Hepatocyte (in vitro differentiated cells): Measurements from ENCODE around the gene BLOC1S5.

ENCODE experiments used
- EZH2 ChIP-seq: fragments of 200-600 bp; sonication (generic); IDR thresholded peaks from 2 replicates; pipeline ENCODE4 v1.6.1; 2016; ENCODE audit warnings: antibody characterized with exemption, mild to moderate bottlenecking, borderline replicate concordance
- TF ChIP-seq, protein P1 (sequence below): fragments of 200-600 bp; sonication (generic); IDR thresholded peaks from 2 replicates; pipeline ENCODE4 v1.5.1; 2016; ENCODE audit warnings: antibody characterized with exemption, mild to moderate bottlenecking; ENCODE audit not compliant: poor library complexity

DNA sequence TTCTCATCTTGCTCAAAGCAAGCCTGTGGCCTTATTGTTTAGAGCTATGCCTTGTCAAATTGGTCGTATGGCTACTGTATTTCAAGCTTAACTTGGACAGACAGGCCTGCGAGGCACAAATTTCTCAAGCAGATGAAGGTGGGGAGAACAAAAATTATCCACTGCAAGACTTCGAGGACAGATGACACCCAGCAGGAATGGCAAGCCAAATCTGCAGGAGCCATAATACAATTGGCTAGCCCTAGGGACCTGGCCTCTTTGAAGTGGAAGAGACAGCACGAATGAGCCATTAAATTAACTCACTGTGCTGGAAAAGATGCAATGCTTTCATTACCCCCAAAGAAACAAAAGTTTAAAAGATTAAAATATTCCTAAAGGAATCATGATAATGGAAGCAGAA is 5.0 kb upstream of the BLOC1S5 start:
- no peak for TF ChIP-seq EZH2
- TF ChIP-seq, protein P1, sequence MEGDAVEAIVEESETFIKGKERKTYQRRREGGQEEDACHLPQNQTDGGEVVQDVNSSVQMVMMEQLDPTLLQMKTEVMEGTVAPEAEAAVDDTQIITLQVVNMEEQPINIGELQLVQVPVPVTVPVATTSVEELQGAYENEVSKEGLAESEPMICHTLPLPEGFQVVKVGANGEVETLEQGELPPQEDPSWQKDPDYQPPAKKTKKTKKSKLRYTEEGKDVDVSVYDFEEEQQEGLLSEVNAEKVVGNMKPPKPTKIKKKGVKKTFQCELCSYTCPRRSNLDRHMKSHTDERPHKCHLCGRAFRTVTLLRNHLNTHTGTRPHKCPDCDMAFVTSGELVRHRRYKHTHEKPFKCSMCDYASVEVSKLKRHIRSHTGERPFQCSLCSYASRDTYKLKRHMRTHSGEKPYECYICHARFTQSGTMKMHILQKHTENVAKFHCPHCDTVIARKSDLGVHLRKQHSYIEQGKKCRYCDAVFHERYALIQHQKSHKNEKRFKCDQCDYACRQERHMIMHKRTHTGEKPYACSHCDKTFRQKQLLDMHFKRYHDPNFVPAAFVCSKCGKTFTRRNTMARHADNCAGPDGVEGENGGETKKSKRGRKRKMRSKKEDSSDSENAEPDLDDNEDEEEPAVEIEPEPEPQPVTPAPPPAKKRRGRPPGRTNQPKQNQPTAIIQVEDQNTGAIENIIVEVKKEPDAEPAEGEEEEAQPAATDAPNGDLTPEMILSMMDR = no peak
